Fibroblast of skin of scalp (primary cell): ENCODE measurements around the gene PPP1R37.
"Not testable (repeated sequence)": the region's sequence is repeated elsewhere in the genome, so short reads cannot be mapped to it uniquely, and the experiment has no call there.

Experiments used
- DNase-seq: peaks from one replicate; pipeline ENCODE4 v3.0.0-alpha.2; 2013

Gene PPP1R37

DNA sequence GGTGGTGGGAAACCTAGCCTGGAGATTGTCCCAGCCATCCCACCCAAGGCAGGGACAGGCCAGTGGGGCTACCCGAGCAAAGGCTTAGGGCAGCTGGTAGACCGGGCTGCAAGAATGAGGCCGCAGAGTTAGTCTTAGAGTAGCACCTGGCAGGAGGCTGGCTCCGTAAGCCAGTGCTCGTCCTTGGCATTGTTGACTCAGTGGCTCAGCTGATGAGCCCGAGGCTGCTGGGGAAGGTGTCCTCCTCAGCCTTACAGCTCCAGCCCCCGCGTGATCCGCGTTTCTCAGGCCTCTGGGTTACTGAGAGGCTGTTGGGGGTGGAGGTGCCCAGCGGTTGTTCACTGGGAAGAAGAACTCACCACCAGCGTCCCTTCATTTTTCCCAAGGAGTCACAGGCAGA, 24.7 kb downstream of the PPP1R37 start:
- DNase-seq = no peak

DNA sequence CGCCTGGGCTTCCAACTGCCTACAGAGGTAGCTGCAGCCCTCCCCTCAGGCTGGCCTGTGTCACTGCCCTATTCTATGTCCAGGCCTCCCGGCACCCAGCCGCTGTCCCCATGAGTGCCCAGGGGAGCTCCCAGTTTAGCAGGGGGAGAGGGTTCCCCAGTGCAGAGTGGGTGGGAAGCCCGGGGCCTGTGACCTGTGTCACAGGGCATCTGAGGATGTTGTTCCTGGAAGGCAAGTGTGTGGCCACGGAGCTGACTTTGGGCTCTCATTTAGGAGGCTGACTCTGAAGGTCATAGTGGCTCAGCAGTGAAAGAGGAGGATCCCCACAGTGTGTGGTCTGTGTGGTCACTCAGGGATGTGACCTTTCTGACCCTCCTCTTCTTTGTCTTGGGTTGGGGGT, 25.1 kb downstream of the PPP1R37 start:
- DNase-seq = no peak

DNA sequence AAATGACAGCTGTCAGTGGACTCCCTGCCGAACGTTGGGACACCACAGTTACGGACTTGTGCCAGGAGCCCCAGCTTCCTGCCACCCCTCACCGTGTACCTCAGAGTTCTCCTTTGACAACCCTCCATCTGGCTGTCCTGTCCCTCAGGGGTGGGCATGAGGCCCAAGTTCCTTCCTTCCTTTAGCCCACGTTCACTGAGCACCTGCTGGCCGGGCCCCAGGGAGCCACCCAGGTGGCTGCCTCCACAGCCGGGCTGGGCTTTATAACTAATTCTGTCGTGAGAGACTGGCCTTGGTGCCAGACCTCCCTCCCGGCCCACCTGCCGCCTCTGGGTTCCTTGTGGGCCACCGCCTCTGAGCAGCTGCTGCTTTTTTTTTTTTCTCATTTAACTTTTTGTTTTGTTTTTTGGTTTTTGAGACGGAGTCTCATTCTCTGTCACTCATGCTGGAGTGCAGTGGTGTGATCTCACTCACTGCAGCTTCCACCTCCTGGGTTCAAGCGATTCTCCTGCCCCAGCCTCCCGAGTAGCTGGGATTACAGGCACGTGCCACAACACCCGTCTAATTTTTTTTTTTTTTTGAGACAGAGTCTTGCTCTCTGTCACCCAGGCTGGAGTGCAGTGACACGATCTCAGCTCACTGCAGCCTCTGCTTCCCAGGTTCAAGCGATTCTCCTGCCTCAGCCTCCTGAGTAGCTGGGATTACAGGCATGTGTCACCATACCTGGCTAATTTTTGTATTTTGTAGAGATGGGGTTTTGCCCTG, 25.8 kb downstream of the PPP1R37 start:
- not testable (repeated sequence) for DNase-seq

DNA sequence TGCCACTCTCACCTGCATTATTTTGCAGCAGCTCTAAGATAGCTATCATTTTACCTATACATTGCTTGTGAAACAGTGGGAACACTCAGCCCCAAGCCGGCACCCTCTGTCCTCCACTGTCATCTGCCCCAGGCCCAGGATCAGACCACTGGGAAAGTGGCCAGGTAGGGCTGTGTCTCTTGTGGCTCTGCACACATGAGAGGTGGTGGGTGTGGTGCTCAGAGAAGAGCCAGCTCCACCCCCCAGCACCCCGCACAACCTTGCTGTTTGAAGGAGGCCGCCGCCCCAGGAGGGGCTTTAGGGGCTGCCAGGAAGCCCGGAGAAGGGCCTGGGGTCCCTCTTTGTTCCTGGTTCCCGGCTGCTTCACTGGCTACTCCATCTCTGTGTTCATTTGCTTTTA, 26.6 kb downstream of the PPP1R37 start:
- no peak for DNase-seq

DNA sequence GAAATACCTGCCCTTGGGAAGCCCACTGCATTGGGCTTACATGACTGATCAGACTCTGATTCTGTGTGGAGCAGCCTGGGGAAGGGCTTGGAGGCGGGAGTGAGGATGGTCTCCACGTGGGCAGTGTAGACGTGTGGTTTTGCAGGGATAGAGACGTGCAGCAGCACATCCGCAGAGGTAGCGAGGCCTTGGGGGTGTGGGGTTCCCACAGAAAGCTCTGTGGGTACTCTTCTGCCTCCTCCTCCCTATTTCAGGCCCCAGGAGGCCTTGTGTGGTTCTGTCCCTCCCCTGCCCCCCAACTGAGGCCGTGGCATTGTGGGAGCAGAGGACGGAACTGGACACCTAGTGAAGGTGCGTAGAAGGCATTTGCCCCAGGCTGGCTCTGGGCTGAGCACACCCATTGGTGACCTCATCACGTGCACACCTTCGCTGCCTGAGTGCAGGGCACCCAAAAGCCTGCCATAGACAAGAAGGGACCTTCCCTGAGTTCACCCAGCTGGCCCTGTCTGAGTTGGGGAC, 28.9 kb downstream of the PPP1R37 start:
- no peak for DNase-seq

DNA sequence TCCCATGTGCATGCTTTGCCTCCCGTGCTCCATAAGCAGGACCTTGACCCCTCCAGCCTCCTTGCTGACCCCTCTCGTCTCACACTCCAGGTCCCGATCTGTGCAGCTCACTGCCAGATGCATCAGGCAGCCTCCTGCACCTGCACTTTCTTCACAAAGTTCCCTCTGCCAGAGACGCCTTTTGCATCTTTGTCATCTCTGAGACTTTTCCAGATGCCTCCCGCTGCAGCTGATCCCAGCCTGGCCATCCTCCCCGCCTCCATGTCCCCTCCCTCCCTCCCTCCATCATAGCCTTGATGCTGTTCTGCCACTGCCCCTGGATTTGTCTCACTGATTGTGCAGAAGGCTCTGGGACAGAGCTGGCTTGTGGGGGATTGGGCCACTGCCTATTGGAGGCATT, 29.9 kb downstream of the PPP1R37 start:
- no peak for DNase-seq

DNA sequence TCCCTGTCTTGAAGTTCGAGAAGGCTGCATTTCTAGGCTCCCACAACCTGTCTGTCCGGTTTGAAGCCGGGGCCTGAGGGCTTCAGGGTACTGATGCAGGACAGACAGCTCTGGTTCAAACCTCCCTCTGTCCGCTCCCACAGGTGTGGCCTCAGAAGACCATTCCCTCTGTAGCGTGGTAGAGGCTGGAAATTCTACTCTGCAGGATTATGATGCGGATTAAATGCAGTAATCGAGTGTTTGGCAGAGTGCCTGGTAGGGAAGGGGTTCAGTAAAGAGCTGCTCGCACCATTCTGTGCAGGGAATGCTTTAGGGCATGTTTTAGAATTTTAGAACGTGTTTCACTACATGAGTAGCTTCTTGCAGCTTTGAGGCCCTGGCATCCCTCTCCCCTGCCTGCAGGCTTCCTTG, 30.5 kb downstream of the PPP1R37 start:
- no peak for DNase-seq

DNA sequence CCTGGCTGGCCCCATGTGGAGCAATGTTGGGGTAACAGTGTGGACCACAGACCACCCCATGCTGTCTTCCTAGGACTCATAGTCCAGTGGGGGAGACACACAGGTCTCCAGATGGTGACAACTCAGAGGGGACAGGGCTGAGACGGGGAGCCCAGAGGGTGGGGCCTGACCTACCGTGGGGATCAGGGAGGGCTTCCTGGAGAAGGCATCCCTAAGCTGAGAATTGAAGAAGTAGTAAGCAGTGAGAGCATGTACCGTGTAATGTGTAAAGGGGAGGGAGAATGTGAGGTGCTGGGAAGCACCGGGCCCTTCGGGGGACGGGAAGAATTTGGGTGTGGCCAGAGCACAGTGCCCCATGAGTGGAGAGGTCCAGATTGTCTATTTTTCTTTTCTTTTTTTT, 31.0 kb downstream of the PPP1R37 start:
- no peak for DNase-seq

DNA sequence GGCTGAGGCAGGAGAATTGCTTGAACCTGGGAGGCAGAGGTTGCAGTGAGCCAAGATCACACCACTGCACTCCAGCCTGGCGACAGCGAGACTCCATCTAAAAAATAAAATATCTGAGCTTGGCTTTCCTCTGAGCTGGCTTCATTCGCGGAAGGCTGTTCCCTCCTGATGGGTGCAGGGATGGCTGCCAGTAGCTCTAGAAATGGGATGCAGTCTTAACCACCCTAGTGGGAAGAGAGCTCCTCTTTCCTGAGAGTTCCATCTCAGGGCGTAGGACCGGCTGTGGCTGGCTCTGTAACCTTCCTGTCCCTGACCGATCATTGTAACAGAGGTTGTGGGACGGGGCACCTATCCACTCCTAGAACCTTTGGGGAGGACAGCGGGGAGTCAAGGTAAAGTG, 32.4 kb downstream of the PPP1R37 start:
- DNase-seq = no peak

DNA sequence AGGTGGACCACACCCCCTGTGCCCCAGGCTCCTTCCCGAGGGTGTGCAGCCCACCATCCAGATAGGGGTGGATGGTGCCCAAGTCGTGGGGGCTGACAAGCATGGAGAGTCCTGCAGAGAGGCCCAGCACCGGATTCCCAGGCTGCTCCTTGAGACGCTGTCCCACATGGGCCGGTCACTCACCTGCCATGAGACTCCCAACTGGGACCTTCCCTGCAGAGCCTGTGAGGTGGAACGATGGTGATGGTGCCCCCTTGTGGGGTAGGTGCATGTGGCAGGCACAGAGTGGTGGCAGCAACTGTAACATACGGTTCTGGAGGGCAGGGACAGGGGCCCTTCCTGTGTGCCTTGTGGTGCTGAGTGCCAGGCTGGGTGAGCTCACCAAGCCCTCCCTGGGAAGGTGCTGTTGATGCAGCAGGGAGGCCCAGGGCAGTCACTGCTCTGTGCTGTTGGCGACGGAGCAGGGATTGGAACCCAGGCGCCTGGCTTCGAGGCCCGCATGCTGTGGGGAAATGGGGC, 33.1 kb downstream of the PPP1R37 start:
- DNase-seq = peak; percentile 36

DNA sequence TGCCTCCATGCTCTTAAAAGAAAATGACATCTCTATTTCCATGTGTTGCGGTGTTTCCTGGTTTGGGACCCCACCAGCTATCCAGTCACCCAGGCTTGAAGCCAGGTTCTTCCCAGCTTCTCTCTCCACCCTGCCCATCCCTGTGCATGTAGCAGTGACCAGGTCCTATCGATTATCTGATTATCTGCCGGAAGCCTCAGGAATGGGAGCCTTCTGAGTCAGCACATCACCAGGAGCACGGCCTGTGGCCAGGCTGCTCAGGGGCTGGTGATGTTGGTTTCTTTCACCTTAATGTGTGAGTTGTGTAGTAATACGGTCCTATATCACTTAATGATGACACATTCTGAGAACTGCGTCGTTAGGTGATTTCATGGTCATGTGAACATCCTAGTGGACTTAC, 33.7 kb downstream of the PPP1R37 start:
- DNase-seq = no peak

DNA sequence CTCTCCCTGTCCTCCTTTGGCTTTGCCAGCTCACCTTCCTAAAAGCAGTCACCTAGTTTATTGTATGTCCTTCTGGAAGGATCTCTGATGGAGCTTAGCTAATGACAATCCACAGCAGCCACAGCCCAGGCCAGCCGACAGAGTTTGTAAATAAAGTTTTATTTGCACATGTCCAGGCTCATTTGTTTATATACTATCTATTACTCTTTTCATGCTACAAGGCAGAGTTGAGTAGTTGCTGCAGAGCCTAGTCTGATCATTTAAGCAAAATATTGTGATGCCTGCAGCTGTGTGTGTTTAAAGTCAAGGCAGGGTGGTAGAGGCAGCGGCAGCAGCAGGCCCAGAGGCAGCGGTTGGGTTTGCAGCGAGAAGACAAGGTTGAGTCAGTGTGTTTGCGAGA, 35.2 kb downstream of the PPP1R37 start:
- DNase-seq = no peak

DNA sequence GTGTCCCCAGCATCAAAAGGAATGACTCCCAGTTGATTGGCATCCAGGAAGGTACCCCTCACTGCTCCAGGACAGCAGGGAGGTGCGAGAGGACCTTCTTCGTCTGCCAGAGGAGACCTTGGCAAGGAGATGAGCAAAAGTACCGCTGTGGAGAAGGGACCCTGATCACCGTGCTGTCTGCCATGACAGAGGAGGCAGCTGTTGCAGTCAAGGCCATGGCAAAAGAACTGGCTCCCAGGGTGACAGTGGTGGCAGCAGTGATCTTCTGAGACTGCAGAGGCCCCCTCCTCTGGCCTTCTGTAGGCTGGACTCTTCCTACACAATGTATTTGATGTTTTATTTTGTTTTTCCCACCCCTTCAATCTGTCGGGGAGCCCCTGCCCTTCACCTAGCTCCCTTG, 35.8 kb downstream of the PPP1R37 start:
- DNase-seq = no peak

DNA sequence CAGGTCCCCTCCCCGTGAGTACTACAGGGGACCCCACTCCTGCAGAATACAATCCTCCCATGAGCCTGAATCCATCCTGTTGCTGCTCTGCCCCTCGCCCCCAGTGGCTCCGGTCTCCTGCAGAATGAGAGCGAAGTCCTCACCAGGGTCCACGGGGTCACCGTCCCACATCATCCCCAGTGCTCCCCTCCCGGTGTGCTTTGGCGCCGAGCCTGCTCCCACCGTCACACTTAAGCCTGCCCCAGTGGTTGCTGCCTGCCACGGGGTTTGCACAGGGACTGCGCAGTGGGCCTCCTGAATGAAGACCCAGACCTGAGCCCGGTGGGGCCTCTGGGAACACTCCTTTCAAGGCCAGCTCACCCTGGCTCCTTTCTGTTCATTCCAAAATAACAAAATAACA, 37.3 kb downstream of the PPP1R37 start:
- no peak for DNase-seq

DNA sequence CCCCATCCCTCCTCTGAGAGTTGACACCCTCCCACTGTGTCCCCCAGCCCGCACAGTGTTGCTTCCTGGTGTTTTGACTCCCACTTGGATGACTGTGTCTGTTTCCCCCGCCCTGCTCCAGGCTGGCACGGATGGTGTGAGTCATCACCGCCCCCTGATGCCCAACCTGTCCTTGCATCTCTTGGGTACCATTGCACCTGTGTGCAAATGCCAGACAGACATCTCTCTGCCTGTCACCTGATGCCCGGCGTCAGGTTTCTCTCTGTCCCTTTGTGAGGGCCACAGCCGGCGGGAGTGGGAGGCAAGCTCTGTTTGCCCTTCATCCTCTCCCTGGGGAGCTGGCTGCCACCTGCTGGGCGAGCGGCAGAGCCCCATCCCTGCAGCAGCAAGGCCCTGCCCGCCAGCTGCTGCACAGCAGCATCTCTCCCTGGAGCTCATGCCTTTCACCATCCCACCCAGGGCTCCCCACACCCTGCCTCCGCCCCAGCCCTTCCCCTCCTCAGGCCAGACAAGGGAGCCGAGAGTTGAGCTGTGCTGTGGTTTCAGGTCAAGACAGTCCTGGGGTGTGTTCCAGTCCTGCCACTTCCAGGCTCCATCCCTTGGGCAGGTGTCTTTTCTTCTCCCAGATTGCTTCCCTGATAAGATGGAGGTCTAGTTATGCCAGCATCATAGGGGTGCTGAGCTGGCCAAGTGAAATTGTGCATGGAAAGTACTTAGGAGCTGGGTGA, 38.1 kb downstream of the PPP1R37 start:
- DNase-seq = peak; percentile 16

DNA sequence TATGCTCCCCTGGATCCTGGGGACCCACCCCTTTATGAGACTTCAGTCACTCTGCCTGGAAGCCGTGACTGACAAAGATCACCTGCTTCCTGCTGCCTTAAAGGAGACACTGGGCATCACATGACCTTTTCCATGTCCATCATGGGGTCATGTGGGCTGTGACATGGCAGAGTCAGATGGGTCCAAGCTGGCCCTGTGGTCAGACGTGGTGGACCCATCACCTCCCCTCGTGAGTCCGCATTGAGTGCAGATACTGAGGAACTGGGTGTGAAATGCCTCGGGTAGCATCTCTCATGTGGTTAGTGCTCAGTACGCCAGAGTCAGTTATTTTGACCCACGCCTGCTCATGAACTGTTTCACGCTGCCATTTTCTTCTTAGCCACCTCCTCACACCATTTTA, 40.7 kb downstream of the PPP1R37 start:
- DNase-seq = no peak

DNA sequence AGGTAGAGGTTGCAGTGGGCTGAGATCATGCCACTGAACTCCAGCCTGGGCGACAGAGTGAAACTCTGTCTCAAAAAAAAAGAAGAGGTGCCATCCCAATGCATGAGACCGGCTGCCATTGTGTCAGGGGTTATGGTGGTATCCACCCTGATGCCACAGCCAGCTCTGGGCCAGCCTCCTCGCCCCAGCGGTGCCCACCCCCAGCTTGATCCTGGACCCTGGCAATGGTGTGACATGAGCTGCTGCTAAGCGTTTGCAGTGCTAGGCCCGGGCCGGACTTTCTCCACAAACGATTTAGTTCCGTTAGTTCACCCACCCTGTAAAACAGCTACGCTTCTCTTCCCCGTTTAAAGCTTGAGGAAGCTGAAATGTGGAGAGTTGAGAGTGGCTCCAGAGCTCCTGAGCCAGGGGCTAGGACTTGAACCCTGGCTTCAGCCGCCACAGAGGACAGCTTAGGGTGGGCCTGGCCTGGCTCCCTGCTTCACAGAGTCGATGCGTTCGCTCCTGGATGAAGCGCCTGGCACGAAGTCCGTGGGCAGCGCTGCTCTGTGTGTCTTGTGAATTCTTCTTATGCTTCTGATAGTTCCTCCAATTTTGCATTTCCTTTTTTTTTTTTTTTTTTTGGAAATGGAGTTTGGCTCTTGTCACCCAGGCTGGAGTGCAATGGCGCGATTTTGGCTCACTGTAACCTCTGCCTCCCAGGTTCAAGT, 42.4 kb downstream of the PPP1R37 start:
- DNase-seq = no peak

DNA sequence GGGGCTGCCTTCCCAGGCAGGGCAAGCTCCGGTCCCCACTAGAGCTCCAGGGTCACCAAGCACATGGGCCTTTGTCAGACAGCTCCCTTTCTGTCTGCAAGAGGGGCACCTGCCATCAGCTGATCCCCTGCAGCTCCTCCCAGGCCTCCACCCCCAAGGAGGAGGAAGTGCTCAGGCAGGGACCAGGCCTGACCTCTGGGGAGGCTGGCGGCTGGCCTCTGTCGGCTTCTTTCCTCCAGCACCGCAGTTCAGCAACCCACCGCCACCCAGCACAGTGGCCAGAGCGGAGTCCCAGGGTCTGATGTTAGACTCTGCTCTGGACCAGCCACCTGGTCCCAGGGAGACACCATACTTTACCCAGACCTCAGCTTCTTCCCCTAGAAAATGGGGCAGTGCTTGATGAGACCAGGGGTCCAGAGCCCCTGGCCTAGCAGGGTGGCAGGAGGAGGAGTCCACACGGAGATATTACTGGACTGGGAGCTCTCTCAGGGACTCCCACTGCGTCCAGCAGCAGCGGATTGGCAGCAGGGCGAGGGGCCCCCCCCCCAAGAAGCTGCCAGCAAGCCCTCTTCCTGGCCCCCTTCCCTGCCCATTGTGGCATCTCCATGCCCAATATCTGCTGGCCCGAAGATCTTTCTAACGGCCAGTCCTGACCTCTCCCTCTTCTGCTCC, 43.7 kb downstream of the PPP1R37 start:
- no peak for DNase-seq

DNA sequence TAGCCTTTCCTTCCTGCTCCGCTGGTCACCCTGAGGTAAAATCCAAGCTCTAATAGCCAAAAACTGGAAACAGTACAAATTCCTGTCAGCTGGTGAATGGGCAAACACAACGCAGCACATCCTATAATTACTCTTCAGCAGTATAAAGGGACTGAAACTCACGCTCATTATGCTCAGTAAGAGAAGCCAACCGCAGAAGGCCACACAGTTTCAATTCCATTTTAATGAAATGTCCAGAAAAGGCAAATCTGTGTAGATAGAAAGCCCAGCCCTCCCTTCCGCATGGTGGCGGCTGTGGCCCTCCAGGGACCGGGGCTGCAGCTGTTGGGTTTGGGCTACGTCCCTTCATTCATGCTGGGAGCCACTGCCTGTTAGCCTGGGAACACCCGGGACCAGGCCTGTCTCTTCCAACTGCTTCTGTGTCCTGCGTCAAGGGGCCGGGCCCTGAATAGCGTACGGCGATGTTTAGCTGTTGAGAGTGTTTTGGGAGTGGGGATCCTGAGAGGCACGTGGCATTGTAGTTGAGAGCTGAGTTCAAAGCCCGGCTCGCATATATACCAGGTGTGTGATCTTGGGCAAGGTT, 44.3 kb downstream of the PPP1R37 start:
- DNase-seq = no peak

DNA sequence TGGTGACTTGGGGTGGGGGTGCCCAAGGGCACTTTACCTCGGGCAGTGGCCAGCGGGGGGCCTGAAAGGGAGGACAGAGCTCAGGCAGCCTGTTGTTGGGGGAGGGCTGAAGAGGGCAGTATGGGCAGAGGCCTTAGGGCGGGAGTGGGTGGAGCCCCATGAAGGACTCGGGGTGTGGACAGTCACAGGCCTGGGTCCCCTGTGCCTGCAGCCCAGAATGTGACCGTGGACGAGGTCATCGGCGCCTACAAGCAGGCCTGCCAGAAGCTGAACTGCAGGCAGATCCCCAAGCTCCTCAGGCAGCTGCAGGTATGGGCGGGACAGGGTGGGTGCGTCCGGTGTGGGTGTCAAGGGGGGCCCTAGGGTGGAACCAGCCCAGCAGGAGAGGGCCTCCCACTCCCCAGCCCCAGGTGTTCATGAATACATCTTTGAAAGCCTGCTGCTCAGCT, 45.3 kb downstream of the PPP1R37 start:
- DNase-seq = no peak

DNA sequence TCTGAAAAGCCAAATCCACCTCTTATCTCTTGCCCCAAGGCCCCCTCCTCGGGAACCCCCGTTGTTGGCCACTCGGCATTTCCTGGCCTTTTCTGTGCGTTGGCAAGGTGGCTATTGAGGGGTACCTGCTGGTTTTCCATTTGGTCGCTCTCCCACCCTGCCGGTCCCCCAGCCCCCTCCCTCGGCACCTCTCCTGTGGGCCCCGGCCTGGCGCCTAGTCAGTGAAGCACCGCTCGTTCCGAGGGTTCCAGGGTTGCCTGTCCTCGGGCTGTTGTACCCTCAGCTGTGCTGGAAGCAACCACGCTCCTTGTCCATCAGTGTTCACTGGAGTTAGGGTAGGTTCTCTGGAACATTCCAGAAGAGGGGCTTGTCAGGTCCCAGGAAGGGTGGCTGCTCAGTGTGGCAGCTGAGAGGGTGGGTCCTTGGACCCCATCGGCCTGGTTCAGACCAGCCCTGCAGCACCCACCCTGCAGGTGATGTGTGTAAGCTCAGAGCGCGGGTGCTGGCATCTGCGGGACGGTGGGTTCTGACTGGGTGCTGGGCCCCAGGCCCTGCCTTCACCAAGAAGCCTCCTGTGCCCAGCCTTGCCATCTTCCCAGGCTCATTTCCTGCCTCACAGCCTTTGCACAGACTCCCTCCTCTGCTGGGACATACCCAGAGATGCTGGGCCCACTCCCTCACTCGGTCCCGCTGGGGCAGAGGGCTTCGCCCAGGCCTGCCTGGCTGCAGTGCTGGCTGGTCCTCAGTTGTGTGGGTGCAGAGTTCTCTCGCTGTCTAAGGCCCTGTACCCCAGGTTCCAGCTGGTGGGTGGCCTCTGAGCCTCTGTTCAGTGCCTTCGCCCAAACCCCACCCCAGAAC, 46.5 kb downstream of the PPP1R37 start:
- no peak for DNase-seq
